Tibial nerve (tissue), 4 donors: ENCODE data around the gene NCOA1. TPM values are rescaled to one million over a fixed set of nuclear protein-coding genes. Genes with fewer than 3 reads are reported as not detected.

Source experiments
- DNase-seq, 2 donors: peaks; one replicate each; pipeline ENCODE4 v3.0.0-alpha.2; 2019; ENCODE audit warnings: low spot score in 2 of 2
- H3K27ac ChIP-seq, 4 donors: fragments of 200-600 bp; sonication (generic) in 3 of 4; one replicate each; pipeline ENCODE4 v1.5.1; 2017 to 2019; ENCODE audit warnings: mild to moderate bottlenecking in 1 of 4
- H3K27me3 ChIP-seq, 2 donors: fragments of 200-600 bp; sonication (generic) in 1 of 2; one replicate each; pipeline versions ENCODE4 v1.5.1 to v1.6.0; 2017 to 2019
- H3K36me3 ChIP-seq, 3 donors: fragments of 200-600 bp; sonication (generic); one replicate each; pipeline ENCODE4 v1.5.1; 2018 to 2019
- H3K4me1 ChIP-seq, 4 donors: fragments of 200-600 bp; sonication (generic) in 3 of 4; one replicate each; pipeline ENCODE4 v1.5.1; 2017 to 2019
- H3K4me3 ChIP-seq, 4 donors: fragments of 200-600 bp; sonication (generic) in 3 of 4; one replicate each; pipeline ENCODE4 v1.5.1; 2017 to 2019; ENCODE audit warnings: mild to moderate bottlenecking in 1 of 4, moderate library complexity in 1 of 4
- H3K9me3 ChIP-seq, 4 donors: fragments of 200-600 bp; sonication (generic) in 3 of 4; one replicate each; pipeline ENCODE4 v1.5.1; 2017 to 2019
- CTCF ChIP-seq, 5 experiments: fragments of 200-600 bp in 3 of 5; fragments of 450-650 bp in 2 of 5; sonication (generic) in 3 of 5; IDR thresholded peaks; one replicate each; pipeline ENCODE4 v1.5.1; 2016 to 2019; ENCODE audit warnings: antibody characterized with exemption in 5 of 5, mild to moderate bottlenecking in 3 of 5, moderate library complexity in 2 of 5
- EP300 ChIP-seq, 2 donors: sonication (generic); formaldehyde crosslinking; IDR thresholded peaks; one replicate each; pipeline ENCODE4 v1.6.1; 2017; ENCODE audit warnings: antibody characterized with exemption in 2 of 2, mild to moderate bottlenecking in 1 of 2
- POLR2A ChIP-seq, 2 donors: fragments of 450-650 bp; IDR thresholded peaks; one replicate each; pipeline ENCODE4 v1.6.1; 2017; ENCODE audit warnings: antibody characterized with exemption in 2 of 2, mild to moderate bottlenecking in 2 of 2, moderate library complexity in 2 of 2
- WGBS, 2 donors: methylation state at CpG; one replicate each; pipeline ENCODE4 v1.1.5; 2018; 5-methylcytosine and 5-hydroxymethylcytosine counted together
- total RNA-seq, 4 donors: library from RNA; depleted of rRNA; stranded (reverse); fragments of >200 nt; gene quantifications; one replicate each; pipeline ENCODE4 v1.1.0, GENCODE V29; 2016

NCOA1 gene
- total RNA-seq, 4 donors from 2014 or later = 57.0 to 78.9 (median 59.3) TPM

- no peak overlapping the region for H3K27ac ChIP-seq
- H3K4me3 ChIP-seq = no peak overlapping the region
- TF ChIP-seq POLR2A (IDR thresholded peaks at IDR 0.05) (no peak), EP300 (IDR thresholded peaks at IDR 0.05) (no peak), CTCF (IDR thresholded peaks at IDR 0.05) (no peak)
- H3K4me1 ChIP-seq = no peaks in the 10 kb centered on the region
- H3K36me3 ChIP-seq = peaks cover 0 to 25% (median 0%) of the 10 kb centered on the region in 3 donors
- H3K9me3 ChIP-seq = no peaks in the 10 kb centered on the region
- DNase-seq = no peak
- WGBS, 2 donors = 60% methylated on average over 7 of the region's 7 CpGs
- no peaks in the 10 kb centered on the region for H3K27me3 ChIP-seq
Measured at GRCh38 chr2:24682304-24682703, 191.2 kb downstream of the NCOA1 start.

- WGBS, 2 donors = 74 to 78% methylated on average over 1 of the region's 1 CpG
- H3K36me3 ChIP-seq = peaks cover 0 to 22% (median 0%) of the 10 kb centered on the region in 3 donors
- H3K4me1 ChIP-seq = no peaks in the 10 kb centered on the region
- H3K9me3 ChIP-seq = no peaks in the 10 kb centered on the region
- H3K27me3 ChIP-seq = no peaks in the 10 kb centered on the region
- no peak overlapping the region for H3K27ac ChIP-seq
- no peak overlapping the region for H3K4me3 ChIP-seq
- no peak for DNase-seq
- no peak for TF ChIP-seq POLR2A (IDR thresholded peaks at IDR 0.05)
- TF ChIP-seq CTCF (IDR thresholded peaks at IDR 0.05) = no peak
- no peak for TF ChIP-seq EP300 (IDR thresholded peaks at IDR 0.05)
Measured at GRCh38 chr2:24683408-24683807, 192.4 kb downstream of the NCOA1 start.

- Histone ChIP-seq H3K4me3 (no peak overlapping the region), H3K36me3 (peaks cover 0 to 28% (median 0%) of the 10 kb centered on the region in 3 donors), H3K27ac (no peak overlapping the region), H3K27me3 (no peaks in the 10 kb centered on the region), H3K4me1 (no peaks in the 10 kb centered on the region), H3K9me3 (no peaks in the 10 kb centered on the region)
- no peak for TF ChIP-seq POLR2A (IDR thresholded peaks at IDR 0.05)
- no peak for TF ChIP-seq EP300 (IDR thresholded peaks at IDR 0.05)
- TF ChIP-seq CTCF (IDR thresholded peaks at IDR 0.05) = no peak
- no peak for DNase-seq
- WGBS, 2 donors = 95 to 96% methylated on average over 4 of the region's 4 CpGs
Measured at GRCh38 chr2:24690524-24690923, 199.5 kb downstream of the NCOA1 start.

GRCh38 chr2:24691806-24692205 is 200.8 kb downstream of the NCOA1 start:
- TF ChIP-seq POLR2A (IDR thresholded peaks at IDR 0.05) = no peak
- TF ChIP-seq CTCF (IDR thresholded peaks at IDR 0.05) = no peak
- Histone ChIP-seq H3K27ac (no peak overlapping the region), H3K9me3 (no peaks in the 10 kb centered on the region), H3K4me3 (no peak overlapping the region), H3K27me3 (no peaks in the 10 kb centered on the region), H3K36me3 (peaks cover 0 to 28% (median 0%) of the 10 kb centered on the region in 3 donors), H3K4me1 (no peaks in the 10 kb centered on the region)
- DNase-seq = no peak

GRCh38 chr2:24697792-24698191 is 206.7 kb downstream of the NCOA1 start:
- WGBS, 2 donors = 92 to 93% methylated on average over 4 of the region's 4 CpGs
- Histone ChIP-seq H3K9me3 (no peaks in the 10 kb centered on the region), H3K27me3 (no peaks in the 10 kb centered on the region), H3K4me1 (peaks cover 0 to 5% (median under 1%) of the 10 kb centered on the region in 4 donors), H3K36me3 (peaks cover 0 to 28% (median 0%) of the 10 kb centered on the region in 3 donors), H3K27ac (no peak overlapping the region), H3K4me3 (no peak overlapping the region)
- TF ChIP-seq EP300 (IDR thresholded peaks at IDR 0.05) = no peak
- TF ChIP-seq POLR2A (IDR thresholded peaks at IDR 0.05) = no peak
- no peak for TF ChIP-seq CTCF (IDR thresholded peaks at IDR 0.05)
- DNase-seq = no peak
